Measurements from ENCODE around the gene ODF4. TPM values are rescaled to one million over a fixed set of nuclear protein-coding genes. Genes with fewer than 3 reads are reported as not detected.

ODF4 gene
- total and polyA plus RNA-seq, 10 of the 15 experiments (the other 5 are each of a cell fraction or from before 2014, with no cell fraction given), result not detected

DNA sequence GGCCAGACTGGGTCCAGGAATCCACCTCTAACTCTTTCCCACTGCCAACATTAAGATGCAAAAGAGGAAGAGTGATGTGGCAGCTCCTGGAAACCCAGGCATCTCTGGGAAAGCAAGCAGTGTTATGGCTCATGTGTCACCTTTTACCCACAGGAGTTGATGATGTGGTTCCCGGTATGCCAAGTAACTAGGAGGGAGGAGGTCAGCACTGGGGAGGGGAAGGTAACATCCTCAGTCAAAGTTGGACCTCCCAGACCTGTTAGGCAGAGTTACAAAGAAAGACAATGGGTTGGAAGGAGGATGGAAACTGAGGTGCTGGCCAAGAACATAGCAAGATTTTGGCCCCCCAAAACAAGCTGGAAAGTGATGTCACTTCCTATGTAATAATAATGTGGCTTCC is 25.5 kb downstream of the ODF4 start:
- H3K79me2 ChIP-seq (ENCODE audit: control insufficient read depth, insufficient read depth, low read length), result no peaks in the 10 kb centered on the region
- H3K4me2 ChIP-seq (ENCODE audit: control insufficient read depth, insufficient read depth), result no peak overlapping the region
- ATAC-seq, result no peak
- BruUV-seq (replicated peaks), result no TSS peak
- ChIA-PET CTCF (interaction anchor here (0.7 kb wide), 1 partner anchor 221 kb away, joined by 3 read pairs; no protein-coding TSS in a partner anchor), RAD21 (ENCODE audit: unreplicated experiment) (no interaction called here), POLR2A (no interaction called here), SMC1A (ENCODE audit: uncharacterized antibody, unreplicated experiment) (no interaction called here)
- H3K36me3 ChIP-seq (ENCODE audit: control insufficient read depth in 2 of 2, insufficient read depth in 2 of 2, low read length in 1 of 2), result peaks cover 0 to 6% of the 10 kb centered on the region in 2 experiments; a peak in 1 of 4 replicates
- no peak for FAIRE-seq
- no peak for DNase-seq (ENCODE audit: low read depth, low spot score)
- TF ChIP-seq POLR2AphosphoS5 (IDR thresholded peaks at IDR 0.05; ENCODE audit: low read length), result no peak
- H3K9me3 ChIP-seq (replicated peaks; ENCODE audit: control insufficient read depth, insufficient read depth, low read length), result no peaks in the 10 kb centered on the region
- H3K27me3 ChIP-seq (replicated peaks in 1 of 2; ENCODE audit: control insufficient read depth in 2 of 2, insufficient read depth in 2 of 2, low read length in 1 of 2), result no peaks in the 10 kb centered on the region
- no peak overlapping the region for H3K9ac ChIP-seq (ENCODE audit: control insufficient read depth, insufficient read depth, low read length)
- no peaks in the 10 kb centered on the region for H4K20me1 ChIP-seq (ENCODE audit: control insufficient read depth, insufficient read depth)
- WGBS (ENCODE audit: insufficient coverage, insufficient replicate concordance, low lambda C conversion rate, missing lambda C conversion rate), result 82% methylated on average over 1 of the region's 1 CpG
- H3K27ac ChIP-seq (ENCODE audit: control insufficient read depth, insufficient read depth), result no peak overlapping the region
- H3K4me3 ChIP-seq, result no peak overlapping the region
- intact Hi-C loops (cut with micrococcal nuclease; ENCODE audit: unreplicated experiment), result no loop called here
- no peak overlapping the region for H2AFZ ChIP-seq (ENCODE audit: control insufficient read depth, low read depth, low read length)
- H3K4me1 ChIP-seq (ENCODE audit: control insufficient read depth, insufficient read depth, low read length), result no peaks in the 10 kb centered on the region
- in situ Hi-C loops (cut with MboI), result no loop called here

DNA sequence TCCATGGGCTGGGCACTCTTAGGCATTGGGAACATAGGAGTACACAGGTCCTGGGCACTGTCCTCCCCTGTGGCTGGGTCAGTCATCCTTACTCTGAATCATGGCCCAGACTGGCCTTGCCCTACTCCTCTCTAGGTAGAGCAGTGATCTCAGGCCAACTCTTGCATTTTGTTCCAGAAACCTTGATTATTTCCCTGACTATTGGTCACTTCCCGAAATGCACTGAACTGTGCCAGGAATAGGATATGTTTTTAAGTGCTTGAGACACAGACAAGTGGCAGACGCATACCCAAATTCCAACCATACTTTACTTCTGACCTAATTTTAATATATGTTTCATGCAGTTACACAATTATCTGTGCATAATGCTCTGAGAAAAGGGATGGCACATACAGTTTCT is 26.6 kb downstream of the ODF4 start:
- POLR2A ChIA-PET, result no interaction called here
- H3K36me3 ChIP-seq (ENCODE audit: control insufficient read depth in 2 of 2, insufficient read depth in 2 of 2, low read length in 1 of 2), result peaks cover 0 to 8% of the 10 kb centered on the region in 2 experiments; a peak in 1 of 4 replicates
- WGBS (ENCODE audit: insufficient coverage, insufficient replicate concordance, low lambda C conversion rate, missing lambda C conversion rate), result 96% methylated on average over 2 of the region's 2 CpGs
- SMC1A ChIA-PET (ENCODE audit: uncharacterized antibody, unreplicated experiment), result no interaction called here
- ATAC-seq (no peak), FAIRE-seq (no peak), DNase-seq (ENCODE audit: low read depth, low spot score) (no peak)
- no peaks in the 10 kb centered on the region for H3K79me2 ChIP-seq (ENCODE audit: control insufficient read depth, insufficient read depth, low read length)
- H3K9ac ChIP-seq (ENCODE audit: control insufficient read depth, insufficient read depth, low read length), result no peak overlapping the region
- RAD21 ChIA-PET (ENCODE audit: unreplicated experiment), result no interaction called here
- H2AFZ ChIP-seq (ENCODE audit: control insufficient read depth, low read depth, low read length), result no peak overlapping the region
- BruUV-seq (replicated peaks), result no TSS peak
- no peaks in the 10 kb centered on the region for H3K27me3 ChIP-seq (replicated peaks in 1 of 2; ENCODE audit: control insufficient read depth in 2 of 2, insufficient read depth in 2 of 2, low read length in 1 of 2)
- H3K4me1 ChIP-seq (ENCODE audit: control insufficient read depth, insufficient read depth, low read length), result no peaks in the 10 kb centered on the region
- in situ Hi-C loops (cut with MboI) (no loop called here), intact Hi-C loops (cut with micrococcal nuclease; ENCODE audit: unreplicated experiment) (no loop called here)
- H3K9me3 ChIP-seq (replicated peaks; ENCODE audit: control insufficient read depth, insufficient read depth, low read length), result no peaks in the 10 kb centered on the region
- no peak overlapping the region for H3K4me3 ChIP-seq
- H3K27ac ChIP-seq (ENCODE audit: control insufficient read depth, insufficient read depth), result no peak overlapping the region
- no peak overlapping the region for H3K4me2 ChIP-seq (ENCODE audit: control insufficient read depth, insufficient read depth)
- no peak for TF ChIP-seq TCF7 (IDR thresholded peaks at IDR 0.05; ENCODE audit: borderline replicate concordance)
- no peak for TF ChIP-seq ESRRA (IDR thresholded peaks at IDR 0.05; ENCODE audit: low read length)
- TF ChIP-seq NBN (IDR thresholded peaks at IDR 0.05), result no peak
- TF ChIP-seq, protein P1, sequence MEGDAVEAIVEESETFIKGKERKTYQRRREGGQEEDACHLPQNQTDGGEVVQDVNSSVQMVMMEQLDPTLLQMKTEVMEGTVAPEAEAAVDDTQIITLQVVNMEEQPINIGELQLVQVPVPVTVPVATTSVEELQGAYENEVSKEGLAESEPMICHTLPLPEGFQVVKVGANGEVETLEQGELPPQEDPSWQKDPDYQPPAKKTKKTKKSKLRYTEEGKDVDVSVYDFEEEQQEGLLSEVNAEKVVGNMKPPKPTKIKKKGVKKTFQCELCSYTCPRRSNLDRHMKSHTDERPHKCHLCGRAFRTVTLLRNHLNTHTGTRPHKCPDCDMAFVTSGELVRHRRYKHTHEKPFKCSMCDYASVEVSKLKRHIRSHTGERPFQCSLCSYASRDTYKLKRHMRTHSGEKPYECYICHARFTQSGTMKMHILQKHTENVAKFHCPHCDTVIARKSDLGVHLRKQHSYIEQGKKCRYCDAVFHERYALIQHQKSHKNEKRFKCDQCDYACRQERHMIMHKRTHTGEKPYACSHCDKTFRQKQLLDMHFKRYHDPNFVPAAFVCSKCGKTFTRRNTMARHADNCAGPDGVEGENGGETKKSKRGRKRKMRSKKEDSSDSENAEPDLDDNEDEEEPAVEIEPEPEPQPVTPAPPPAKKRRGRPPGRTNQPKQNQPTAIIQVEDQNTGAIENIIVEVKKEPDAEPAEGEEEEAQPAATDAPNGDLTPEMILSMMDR (IDR thresholded peaks at IDR 0.05 in 2 of 3, conservative IDR thresholded peaks at IDR 0.05 in 1 of 3; ENCODE audit: control insufficient read depth in 2 of 3, extremely low read depth in 1 of 3, insufficient read depth in 1 of 3, low read depth in 3 of 3, low read length in 3 of 3), result no peak
- TF ChIP-seq YY1 (IDR thresholded peaks at IDR 0.05; ENCODE audit: low read depth, low read length), result no peak
- TF ChIP-seq, protein P2, sequence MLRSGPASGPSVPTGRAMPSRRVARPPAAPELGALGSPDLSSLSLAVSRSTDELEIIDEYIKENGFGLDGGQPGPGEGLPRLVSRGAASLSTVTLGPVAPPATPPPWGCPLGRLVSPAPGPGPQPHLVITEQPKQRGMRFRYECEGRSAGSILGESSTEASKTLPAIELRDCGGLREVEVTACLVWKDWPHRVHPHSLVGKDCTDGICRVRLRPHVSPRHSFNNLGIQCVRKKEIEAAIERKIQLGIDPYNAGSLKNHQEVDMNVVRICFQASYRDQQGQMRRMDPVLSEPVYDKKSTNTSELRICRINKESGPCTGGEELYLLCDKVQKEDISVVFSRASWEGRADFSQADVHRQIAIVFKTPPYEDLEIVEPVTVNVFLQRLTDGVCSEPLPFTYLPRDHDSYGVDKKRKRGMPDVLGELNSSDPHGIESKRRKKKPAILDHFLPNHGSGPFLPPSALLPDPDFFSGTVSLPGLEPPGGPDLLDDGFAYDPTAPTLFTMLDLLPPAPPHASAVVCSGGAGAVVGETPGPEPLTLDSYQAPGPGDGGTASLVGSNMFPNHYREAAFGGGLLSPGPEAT (IDR thresholded peaks at IDR 0.05; ENCODE audit: low read depth), result no peak
- no peaks in the 10 kb centered on the region for H4K20me1 ChIP-seq (ENCODE audit: control insufficient read depth, insufficient read depth)
- CTCF ChIA-PET, result no interaction called here
